D341Med (cell line): ENCODE results near the gene PC.

ENCODE experiments used
- DNase-seq: peaks from one replicate; pipeline ENCODE4 v3.0.0; 2012; ENCODE audit warnings: low spot score

Gene PC

GRCh38 chr11:66909181-66909580 is 49.0 kb downstream of the PC start:
- DNase-seq, result no peak

DNA sequence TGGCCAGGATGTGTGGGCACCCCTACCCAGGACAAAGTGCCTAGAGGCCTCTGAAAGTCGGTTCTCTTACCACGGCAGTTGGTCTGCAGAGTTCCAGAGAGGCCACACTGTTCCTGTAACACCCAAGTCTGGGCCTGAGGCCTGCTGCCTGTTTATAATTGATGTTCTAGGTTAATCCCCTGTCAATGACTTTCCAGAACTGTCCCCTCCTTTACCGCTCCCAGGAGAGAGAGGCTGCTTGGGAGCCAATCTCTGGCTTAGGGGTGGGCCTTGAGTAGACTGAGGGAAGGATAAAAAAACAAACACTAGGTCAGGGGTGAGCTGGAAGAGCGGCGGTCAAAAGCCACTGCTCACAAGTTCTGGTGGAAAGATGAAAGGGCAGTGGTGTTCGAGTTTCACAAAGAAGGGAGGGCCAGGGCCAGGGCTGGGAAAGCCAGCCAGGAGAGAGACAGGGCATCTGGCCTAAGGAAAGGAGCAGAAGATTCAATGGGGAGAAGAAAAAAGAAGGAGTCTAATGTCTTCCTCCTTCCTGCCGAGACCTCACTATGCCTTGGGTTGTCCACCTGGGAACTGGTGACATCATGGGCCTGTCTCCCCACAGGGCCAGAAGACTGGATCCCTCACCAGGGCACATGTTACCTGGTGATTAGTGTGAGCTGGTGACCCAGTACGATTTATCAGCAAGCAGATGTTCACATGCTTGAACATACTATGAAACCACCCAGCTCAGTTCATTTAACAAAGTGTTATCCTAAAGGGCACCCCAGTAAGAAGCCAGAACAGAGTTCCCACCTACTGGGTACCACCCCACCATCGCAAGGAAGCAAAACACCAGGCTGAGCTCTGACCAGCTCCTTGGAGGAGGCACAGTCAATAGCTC is 50.2 kb downstream of the PC start:
- no peak for DNase-seq

GRCh38 chr11:66906061-66906733 is 52.0 kb downstream of the PC start:
- no peak for DNase-seq

DNA sequence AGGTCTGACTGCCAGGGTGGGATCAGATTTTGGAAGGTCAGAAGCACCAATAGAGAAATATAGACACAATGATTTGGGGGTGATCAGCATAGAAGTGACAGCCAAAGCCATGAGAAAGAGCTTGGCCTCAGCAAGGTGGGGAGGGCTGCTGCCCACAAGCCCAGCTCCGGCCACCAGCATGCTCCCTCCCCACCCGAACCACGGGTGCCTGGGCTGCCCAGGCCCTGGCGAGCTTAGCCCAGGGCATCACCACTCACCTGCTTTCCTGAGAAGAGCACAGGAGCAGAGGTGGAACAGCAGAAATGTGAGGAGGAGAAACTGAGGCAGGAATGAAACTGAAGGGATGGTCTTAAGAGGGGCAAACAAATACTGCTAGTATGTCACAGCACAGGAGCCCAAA is 52.6 kb downstream of the PC start:
- DNase-seq, result no peak

- no peak for DNase-seq
These were observed 53.1 kb downstream of the PC start for GRCh38 chr11:66904981-66905521.

- no peak for DNase-seq
These were observed 53.6 kb downstream of the PC start for GRCh38 chr11:66904561-66904960.

DNA sequence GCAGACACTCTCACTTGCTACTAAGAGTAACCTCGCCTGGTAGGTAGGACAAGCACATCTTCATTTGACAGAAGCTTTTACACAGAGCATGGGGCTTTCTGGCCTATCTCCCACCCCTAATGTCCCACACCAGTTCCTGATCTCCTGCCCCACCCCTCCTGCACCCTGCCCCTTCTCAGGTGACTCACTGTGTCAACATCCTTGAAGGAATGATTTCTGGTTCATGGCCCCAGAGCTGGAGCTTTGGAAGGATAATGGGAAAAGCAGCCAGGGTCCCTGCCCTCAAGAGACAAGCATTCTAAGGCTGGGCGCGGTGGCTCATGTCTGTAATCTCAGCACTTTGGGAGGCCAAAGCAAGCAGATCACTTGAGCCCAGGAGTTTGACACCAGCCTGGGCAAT is 54.1 kb downstream of the PC start:
- no peak for DNase-seq

GRCh38 chr11:66902486-66903177 is 55.6 kb downstream of the PC start:
- no peak for DNase-seq

GRCh38 chr11:66901964-66902390 is 56.2 kb downstream of the PC start:
- no peak for DNase-seq

DNA sequence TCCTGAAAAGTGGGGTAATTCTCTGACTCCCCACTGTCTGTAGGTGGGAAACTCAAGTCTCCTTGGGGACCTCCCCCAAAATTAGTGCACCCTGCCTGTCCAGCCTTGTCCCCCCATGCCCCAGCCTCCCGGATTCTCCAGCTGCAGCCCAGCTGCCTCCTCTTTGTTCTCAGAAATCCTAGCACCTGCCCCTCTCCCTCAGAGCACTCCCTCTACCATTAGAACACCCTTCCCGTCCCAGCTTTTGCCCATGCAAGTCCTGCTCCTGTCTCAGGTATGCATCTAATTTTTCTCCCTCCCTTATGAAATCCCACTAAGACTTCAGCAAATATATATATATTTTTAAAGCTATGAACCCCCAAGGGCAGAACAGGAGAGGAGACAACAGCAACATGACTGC is 64.0 kb downstream of the PC start:
- DNase-seq, result no peak

DNA sequence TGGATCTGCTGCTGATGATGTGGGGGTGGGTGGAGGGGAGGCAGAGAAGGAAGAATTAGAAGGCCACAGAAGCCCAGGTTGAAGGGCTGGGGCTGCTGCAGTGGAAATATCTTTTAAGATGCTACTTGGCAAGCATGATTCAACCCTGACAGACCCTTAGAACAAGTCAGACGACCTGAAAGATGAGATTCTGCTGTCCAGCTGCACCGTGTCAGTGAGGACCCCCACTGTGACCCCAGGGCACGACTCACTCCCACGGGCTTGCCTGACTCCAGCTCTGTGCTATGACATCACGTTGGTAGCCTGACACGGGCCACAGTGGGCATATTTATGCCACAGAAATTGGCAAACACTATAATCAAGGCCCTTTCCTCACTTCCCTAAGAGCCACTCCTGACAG is 65.3 kb downstream of the PC start:
- no peak for DNase-seq

DNA sequence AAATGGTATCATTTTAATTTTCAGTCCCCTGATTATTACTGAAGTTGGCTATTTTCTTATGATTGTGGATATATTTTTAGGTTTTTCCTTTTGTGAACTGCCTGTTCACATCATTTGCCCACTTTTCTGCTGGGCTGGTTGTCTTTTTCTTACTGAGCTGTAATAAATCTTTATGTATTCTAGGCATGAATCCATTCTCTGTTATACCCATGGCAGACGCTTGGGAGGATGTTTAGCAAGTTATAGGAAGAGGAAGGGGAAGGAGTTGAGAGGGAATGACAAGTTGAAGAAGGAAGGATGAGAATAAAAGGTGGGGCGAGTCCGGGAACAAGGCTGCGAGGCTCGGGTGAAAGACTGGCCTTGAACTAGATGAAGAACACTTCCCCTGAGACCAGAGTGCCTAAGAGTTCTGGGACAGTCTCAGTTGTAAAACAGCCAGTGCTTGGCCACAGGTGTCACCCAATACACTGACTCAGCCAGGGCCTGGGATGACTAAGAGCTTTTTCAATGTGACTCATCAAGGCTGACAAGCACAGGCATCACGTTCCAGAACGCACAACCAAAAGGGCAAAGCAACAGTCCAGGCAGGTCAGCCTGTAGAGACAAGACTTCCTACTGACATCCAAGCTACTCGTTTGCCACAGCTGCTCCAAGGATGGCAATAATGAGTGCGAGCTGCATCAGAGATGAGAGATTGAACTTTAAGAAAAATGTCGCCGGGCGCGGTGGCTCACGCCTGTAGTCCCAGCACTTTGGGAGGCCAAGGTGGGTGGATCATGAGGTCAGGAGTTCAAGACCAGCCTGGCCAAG is 66.1 kb downstream of the PC start:
- no peak for DNase-seq

DNA sequence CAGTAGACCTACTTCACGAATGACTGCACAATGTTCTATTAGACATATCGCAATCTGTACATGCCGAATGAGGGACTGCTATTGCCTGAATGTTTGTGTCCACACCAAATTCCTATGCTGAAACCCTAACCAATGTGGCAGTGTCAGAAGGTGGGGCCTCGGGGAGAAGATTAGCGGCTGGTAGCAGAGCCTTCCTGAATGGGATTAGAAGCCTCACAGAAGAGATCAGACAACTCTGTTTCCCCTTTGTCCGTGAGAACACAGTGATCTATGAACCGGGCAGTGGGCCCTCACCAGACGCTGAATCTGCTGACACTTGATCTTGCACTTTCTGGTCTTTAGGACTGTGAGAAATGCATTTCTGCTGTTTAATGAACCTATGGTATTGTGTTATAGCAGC is 68.2 kb downstream of the PC start:
- peak; percentile 67 for DNase-seq

- no peak for DNase-seq
These were observed 69.9 kb downstream of the PC start for GRCh38 chr11:66888282-66888681.

- no peak for DNase-seq
These were observed 70.7 kb downstream of the PC start for GRCh38 chr11:66887526-66887925.

DNA sequence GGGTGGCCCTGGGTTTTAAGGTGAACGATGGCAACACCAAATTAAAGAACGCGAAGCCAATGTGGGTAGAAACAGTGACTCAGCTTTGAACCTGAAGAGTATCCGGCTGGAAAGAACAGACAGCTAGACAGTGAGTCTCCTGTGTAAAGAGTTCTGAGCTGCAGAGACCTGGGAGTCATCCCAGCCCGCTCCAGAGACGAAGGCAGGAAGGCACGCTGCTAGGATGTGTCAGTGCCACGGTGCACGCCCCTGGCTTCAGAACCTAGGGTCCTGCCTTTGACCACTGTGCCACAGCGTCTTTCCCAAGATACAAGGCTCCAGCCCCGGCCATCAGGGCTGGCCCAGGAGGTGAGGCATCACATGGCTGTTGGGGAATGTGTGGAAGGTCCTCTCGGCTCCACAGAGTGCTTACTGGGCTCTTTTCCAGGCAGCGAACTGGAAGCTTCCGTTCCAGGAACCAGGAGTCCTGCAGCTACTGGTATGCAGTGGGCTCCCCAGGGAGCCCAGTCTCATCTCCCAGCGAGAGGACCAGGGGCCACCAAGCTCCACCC is 71.4 kb downstream of the PC start:
- no peak for DNase-seq

GRCh38 chr11:66885950-66886440 is 72.2 kb downstream of the PC start:
- no peak for DNase-seq

DNA sequence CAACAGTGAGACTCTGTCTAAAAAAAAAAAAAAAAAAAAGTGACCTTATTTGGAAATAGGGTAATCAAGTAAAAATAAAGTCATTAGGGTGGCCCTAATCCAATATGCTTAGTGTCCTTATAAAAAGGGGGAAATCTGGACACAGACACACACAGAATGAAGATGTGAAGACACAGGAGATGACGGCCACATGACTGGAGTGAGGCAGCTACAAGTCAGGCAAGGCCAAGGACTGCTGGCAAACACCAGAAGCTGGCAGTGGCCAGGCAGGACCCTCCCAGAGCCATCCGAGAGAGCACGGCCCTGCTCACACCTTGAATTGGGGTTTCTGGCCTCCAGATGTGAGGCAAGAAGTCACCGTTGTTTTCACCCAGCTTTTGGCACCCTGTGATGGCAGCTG is 72.7 kb downstream of the PC start:
- DNase-seq, result no peak

DNA sequence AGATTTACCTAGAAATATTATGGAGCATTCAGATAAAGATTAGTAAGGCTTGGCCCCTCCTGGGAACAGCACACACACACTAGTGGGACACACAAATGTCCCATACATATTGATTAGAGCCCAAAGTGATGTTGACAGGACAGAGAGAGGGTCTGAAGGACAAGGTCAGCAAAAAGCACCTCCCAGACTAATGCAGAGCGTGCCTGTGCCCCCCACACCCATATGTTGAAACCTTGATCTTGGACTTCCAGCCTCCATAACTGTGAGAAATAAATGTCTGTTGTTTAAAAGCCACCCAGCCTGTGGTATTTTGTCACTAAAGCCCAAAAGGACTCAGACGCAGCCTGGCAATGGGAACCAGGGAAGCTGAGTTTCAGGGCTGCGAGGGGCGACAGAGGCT is 73.7 kb downstream of the PC start:
- DNase-seq, result no peak

DNA sequence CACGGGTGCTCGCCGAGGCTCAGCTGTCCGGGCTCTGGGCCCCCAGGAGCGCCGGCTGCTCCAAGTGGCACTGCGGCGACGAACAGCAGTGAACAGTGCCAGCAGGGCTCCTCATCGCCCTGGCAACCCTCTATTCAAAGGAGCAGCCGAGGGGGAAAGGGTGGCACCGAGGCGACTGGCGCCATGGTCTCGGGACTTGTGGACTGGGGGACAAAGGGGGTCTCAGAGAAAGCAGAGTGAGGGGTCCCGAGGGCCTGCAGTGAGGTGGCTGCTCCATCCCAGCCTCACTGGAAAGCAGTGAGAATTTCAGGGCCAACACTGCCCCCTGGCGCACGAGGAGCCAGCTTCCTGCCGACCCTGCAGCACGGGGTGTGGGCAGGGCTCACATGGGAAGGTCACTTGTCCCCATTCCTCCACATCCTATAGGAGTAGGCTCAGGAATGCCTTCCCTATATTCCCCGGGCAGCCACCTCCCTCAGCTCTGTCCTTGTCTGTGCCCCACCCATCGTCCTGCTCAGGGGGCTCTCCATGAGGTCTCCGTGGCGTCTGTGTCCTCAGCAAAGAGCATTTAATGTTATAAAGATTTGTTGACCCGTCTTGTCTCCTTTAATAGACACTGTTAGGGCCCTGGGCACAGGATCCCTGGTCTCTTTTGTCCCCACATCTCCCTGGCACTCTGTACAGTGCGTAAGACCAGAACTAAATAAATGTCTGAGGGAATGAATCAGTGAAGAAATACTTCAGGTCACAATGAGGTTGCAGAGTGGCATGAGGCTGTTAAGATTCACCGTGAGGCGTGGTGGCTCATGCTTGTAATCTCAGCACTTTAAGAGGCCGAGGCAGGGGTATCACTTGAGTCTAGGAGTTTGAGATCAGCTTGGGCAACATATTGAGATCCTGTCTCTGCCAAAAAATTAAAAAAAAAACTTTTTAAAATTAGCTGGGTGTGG is 74.9 kb downstream of the PC start:
- peak; percentile 87 for DNase-seq
